ENCODE measurements around the gene ADAM11.

- TF ChIP-seq EZH2 (IDR thresholded peaks at IDR 0.05; ENCODE audit: insufficient read depth, poor library complexity, severe bottlenecking) (no peak), EZH2phosphoT487 (IDR thresholded peaks at IDR 0.05; ENCODE audit: insufficient read depth, low read depth) (no peak)
Measured at GRCh38 chr17:44774271-44775135, 15.7 kb downstream of the ADAM11 start.

Measured in GM23248 (cell line).